HEK293 (cell line): Measurements from ENCODE around the gene TMSB4X.

Source experiments
- EGR2 ChIP-seq: fragments of 450-650 bp; formaldehyde crosslinking; IDR thresholded peaks from 2 replicates; pipeline ENCODE4 v1.5.1; 2016; ENCODE audit warnings: low read depth, missing biosample characterization, missing genetic modification characterization
- ZNF423 ChIP-seq: fragments of 450-650 bp; formaldehyde crosslinking; IDR thresholded peaks from 2 replicates; pipeline ENCODE4 v1.5.1; 2016; ENCODE audit warnings: missing biosample characterization, missing genetic modification characterization
- ZNF670 ChIP-seq: fragments of 450-650 bp; formaldehyde crosslinking; IDR thresholded peaks from 2 replicates; pipeline ENCODE4 v1.5.1; 2016; ENCODE audit warnings: missing biosample characterization, missing genetic modification characterization, low read depth
- TF ChIP-seq, protein P1 (sequence below): fragments of 450-650 bp; formaldehyde crosslinking; optimal IDR thresholded peaks from 2 replicates; pipeline ENCODE3; 2016; ENCODE audit warnings: missing biosample characterization, mild to moderate bottlenecking, missing genetic modification characterization

DNA sequence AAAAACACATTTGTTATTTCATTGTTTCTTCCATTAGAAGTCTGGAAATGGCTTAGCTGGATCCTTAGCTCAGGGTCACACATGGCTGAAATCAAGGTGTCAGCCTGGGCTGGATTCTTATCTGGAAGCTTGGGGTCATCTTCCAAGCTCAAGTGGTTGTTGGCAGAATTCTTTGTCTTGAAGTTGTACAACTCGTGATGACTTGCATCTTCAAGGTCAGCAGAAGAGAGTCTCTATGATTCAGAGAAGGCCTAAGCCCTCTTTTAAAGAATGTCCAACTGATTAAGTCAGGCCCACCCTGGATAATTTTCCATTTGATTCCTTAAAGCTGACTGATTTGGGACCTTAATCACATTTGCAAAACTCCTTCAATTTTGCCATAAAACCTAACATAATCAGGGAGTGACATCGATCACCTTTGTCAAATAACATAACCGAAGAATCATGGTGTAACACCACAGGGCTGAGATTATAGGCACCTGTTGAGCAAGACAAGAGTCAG, 22.1 kb downstream of the TMSB4X start:
- TF ChIP-seq EGR2 (tag by site-specific recombination) (no peak), ZNF670 (tag by site-specific recombination) (no peak), ZNF423 (tag by site-specific recombination) (no peak)
- TF ChIP-seq, protein P1, sequence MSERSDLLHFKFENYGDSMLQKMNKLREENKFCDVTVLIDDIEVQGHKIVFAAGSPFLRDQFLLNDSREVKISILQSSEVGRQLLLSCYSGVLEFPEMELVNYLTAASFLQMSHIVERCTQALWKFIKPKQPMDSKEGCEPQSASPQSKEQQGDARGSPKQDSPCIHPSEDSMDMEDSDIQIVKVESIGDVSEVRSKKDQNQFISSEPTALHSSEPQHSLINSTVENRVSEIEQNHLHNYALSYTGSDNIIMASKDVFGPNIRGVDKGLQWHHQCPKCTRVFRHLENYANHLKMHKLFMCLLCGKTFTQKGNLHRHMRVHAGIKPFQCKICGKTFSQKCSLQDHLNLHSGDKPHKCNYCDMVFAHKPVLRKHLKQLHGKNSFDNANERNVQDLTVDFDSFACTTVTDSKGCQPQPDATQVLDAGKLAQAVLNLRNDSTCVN (tag by site-specific recombination): no peak
